Measurements from ENCODE around the gene HEXIM1. TPM values are rescaled to one million over a fixed set of nuclear protein-coding genes. Genes with fewer than 3 reads are reported as not detected.
A peak's percentile ranks its signal among the peaks of the same experiment; 100 is the strongest.

The HEXIM1 gene, protein sequence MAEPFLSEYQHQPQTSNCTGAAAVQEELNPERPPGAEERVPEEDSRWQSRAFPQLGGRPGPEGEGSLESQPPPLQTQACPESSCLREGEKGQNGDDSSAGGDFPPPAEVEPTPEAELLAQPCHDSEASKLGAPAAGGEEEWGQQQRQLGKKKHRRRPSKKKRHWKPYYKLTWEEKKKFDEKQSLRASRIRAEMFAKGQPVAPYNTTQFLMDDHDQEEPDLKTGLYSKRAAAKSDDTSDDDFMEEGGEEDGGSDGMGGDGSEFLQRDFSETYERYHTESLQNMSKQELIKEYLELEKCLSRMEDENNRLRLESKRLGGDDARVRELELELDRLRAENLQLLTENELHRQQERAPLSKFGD
- total RNA-seq = 47.3 and 48.0 TPM in 2 replicates

DNA sequence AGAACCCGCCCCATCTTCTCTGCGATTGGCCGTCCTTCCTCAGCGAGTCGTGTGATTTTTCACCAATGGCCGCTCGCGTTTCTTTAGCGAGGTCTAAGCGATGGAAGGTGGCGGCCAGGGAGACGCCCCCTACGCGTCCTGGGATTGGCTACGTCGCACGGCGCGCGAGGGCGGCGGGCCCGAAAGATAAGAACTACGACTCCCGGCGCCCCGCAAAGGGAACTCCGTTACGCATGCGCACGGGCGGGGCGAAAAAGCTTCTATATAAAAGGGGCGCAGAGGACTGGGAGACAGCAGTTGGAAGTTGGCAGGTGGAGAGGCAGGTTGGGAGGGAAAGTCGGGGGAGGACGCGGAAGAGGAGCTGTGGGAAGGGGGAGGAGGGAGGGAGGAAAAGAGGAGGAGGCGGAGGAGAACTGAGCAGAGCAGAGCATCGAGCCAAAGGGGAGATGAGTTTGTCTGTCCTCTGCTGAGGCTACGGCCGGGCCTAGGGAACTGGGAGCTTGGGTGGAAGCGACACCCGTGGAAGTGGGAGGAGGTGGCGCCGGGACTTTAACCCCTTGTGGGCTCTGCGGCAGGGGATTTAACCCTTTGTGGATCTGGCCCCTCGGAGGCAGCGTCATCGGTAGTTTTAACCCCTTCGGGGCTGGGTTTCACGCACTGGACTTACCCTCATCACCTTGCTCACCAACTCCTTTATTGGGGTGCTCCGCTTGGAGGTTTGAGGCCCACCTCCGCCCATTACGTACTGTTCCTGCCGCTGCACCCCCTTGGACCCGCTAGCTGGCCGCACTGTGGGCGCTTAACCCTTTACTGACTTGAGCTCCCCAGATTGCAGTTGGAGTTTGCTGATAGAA lies at the start of gene HEXIM1:
TSS of gene HEXIM1 (plus strand) at position 293 of the 854 bp plus-strand sequence. CDS start 716 bp downstream, outside the sequence.
- Mint-ChIP-seq H3K27me3 (peaks cover 3% of the 10 kb centered on the region), H3K27ac (peak within 1 kb of the TSS; percentile 99), H3K36me3 (ENCODE audit: low read depth) (peaks cover 27% of the 10 kb centered on the region), H3K4me3 (peak within 1 kb of the TSS; percentile 98), H3K4me1 (peaks cover 44% of the 10 kb centered on the region), H3K9me3 (no peaks in the 10 kb centered on the region)
- intact Hi-C loops (cut with micrococcal nuclease) = loop anchor here (1.0 to 5.0 kb wide), 7 partner anchors 13 to 168 kb away; partner anchors contain the start of genes ACBD4, FMNL1, HEXIM2 and MAP3K14
- DNase-seq = peak; percentile 100

DNA sequence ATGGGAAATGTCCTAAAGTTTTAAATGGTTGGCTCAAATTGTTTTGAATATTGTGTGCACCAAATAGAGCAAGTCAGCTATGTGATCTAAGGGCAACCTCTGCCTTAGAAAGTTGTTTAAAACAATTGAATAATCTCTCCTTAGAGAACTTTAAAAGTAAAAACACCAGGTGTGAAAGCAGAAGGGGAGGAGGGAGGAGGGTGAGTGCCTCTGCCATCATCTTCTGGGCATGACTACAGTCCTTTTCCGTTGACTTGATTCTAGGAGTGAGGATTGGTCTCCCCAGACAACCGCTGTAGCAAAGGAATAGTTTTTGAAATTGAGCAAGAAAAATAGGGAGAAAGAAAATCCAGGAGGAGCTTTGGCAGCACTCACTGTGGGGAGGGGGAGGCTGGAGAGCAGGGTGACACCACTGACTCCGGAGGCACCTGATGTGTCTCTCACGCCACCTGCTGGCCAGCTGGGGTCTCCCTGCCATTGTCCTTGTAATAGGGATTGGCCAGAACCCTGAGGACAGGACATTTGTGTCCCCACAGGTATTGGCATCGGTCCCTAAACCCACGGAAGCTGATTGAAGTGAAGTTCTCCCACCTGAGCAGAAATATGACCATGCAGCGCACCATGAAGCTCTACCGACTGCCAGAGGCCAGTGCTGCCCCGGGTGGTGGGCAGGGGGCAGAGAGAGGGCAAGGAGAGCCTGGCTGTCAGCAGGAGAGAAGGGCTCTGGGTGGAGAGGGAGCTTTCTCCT lies 49.2 kb upstream of the HEXIM1 start:
- peaks cover 58% of the 10 kb centered on the region for H3K36me3 Mint-ChIP-seq (ENCODE audit: low read depth)
- H3K4me1 Mint-ChIP-seq = peaks cover 3% of the 10 kb centered on the region
- no peaks in the 10 kb centered on the region for H3K9me3 Mint-ChIP-seq
- H3K27me3 Mint-ChIP-seq = no peaks in the 10 kb centered on the region
- intact Hi-C loops (cut with micrococcal nuclease) = loop anchor here (2.0 kb wide), 1 partner anchor 178 kb away; no protein-coding TSS in a partner anchor
- no peak overlapping the region for H3K27ac Mint-ChIP-seq
- no peak overlapping the region for H3K4me3 Mint-ChIP-seq
- DNase-seq = peak; percentile 93

DNA sequence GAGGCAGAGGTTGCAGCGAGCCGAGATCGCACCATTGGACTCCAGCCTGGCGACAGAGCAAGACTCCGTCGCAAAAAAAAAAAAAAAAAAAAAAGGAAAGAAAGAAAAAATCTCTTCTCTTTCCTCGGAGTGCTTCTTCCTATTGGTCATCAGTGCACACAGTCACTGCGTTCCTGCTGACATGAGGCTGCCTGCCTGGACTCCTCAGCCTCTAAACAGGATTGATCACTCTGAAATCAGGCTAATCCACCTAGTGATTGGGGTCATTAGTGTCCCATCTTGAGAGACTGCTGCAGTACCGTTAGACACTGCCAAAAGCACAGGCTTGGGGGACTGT lies 46.8 kb upstream of the HEXIM1 start:
- H3K4me1 Mint-ChIP-seq = peaks cover 3% of the 10 kb centered on the region
- DNase-seq = no peak
- no peaks in the 10 kb centered on the region for H3K27me3 Mint-ChIP-seq
- H3K36me3 Mint-ChIP-seq (ENCODE audit: low read depth) = peaks cover 62% of the 10 kb centered on the region
- H3K4me3 Mint-ChIP-seq = no peak overlapping the region
- intact Hi-C loops (cut with micrococcal nuclease) = no loop called here
- no peaks in the 10 kb centered on the region for H3K9me3 Mint-ChIP-seq
- no peak overlapping the region for H3K27ac Mint-ChIP-seq

DNA sequence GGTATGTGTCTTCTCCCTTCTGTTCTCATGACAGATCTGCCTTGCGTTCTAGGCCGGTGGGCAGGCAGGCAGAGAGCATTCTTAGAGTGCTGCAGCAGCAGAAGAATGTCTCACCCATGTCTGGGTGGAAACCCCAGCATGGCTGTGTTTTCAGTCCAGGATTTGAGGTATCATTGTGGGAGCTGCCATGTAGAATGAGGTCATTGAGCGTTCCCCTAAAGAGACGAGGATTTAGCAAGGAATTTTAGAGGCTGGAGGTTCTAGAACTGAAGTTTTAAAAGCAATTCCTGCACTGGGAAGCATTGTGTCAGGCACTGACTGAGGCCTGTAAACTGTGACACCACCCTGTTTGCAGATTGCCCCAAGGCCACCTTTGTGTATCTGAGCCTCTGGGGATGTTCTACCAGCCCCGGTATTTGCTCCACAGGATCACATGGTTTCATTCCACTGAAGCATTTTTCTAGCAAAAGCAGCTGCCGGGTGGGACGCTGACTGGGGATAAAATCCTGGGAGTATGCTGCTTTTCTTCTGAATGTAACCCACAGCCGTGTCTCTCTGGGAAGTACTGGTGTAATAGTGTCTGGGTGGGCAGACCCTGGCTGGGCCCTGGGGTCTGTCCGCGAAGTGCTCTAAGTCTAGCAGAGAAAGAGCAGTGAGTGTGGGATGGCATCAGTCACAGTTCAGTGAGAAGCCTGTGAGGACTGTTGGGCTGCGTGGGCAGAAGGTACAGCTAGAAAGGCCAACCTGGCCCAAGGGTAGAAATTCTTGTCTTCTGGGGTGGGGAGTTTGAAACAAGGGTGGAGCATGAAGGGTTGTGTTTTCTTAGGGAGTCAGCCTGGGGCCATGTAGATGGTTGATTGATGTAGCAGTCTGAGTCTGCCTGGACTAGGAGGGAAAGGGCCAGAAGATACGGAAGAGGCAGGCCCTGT lies 46.1 kb upstream of the HEXIM1 start:
- H3K4me3 Mint-ChIP-seq = no peak overlapping the region
- H3K36me3 Mint-ChIP-seq (ENCODE audit: low read depth) = peaks cover 61% of the 10 kb centered on the region
- H3K9me3 Mint-ChIP-seq = no peaks in the 10 kb centered on the region
- no peaks in the 10 kb centered on the region for H3K27me3 Mint-ChIP-seq
- peaks cover 3% of the 10 kb centered on the region for H3K4me1 Mint-ChIP-seq
- no peak overlapping the region for H3K27ac Mint-ChIP-seq
- intact Hi-C loops (cut with micrococcal nuclease) = no loop called here
- DNase-seq = no peak

DNA sequence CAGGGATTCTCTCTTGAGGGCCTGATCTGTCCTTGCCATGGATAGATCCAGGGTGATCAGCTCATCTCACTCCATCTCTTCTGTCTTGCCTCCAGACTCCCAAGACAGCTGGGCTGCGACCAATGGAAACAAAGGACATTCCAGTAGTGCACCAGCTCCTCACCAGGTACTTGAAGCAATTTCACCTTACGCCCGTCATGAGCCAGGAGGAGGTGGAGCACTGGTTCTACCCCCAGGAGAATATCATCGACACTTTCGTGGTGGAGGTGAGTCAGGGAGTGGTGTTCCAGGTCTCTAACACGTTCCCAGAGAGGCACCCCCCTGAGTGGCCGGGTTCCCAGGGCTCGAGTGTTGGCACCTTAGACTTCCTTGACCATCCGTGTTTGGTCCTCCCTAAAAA lies 45.4 kb upstream of the HEXIM1 start:
- H3K27ac Mint-ChIP-seq = no peak overlapping the region
- peaks cover 3% of the 10 kb centered on the region for H3K4me1 Mint-ChIP-seq
- DNase-seq = no peak
- no peaks in the 10 kb centered on the region for H3K27me3 Mint-ChIP-seq
- intact Hi-C loops (cut with micrococcal nuclease) = no loop called here
- peaks cover 60% of the 10 kb centered on the region for H3K36me3 Mint-ChIP-seq (ENCODE audit: low read depth)
- no peak overlapping the region for H3K4me3 Mint-ChIP-seq
- H3K9me3 Mint-ChIP-seq = no peaks in the 10 kb centered on the region

DNA sequence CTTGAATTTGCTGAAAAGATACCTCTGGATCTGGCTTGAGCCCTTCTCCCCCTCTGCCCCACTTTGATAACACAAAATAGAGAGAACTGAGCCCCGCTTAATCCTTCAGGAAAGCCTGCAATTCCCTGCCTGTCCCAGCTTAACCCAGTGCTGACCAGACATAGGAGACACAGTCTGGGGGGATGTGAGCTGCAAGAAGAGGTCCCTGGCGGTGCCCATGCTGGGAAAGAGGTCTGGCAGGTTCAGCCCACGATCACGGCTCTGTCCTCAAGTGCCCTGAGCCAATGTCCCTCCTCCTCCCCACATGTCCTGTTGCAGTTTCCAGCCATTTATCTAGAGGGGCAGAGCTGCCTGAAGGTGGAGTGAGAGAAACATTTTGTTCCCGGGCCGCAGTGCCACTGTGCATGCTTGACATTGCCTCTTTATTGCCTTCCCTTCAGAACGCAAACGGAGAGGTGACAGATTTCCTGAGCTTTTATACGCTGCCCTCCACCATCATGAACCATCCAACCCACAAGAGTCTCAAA lies 44.9 kb upstream of the HEXIM1 start:
- peaks cover 60% of the 10 kb centered on the region for H3K36me3 Mint-ChIP-seq (ENCODE audit: low read depth)
- no peaks in the 10 kb centered on the region for H3K27me3 Mint-ChIP-seq
- no peak overlapping the region for H3K4me3 Mint-ChIP-seq
- no peak overlapping the region for H3K27ac Mint-ChIP-seq
- intact Hi-C loops (cut with micrococcal nuclease) = no loop called here
- H3K4me1 Mint-ChIP-seq = peaks cover 3% of the 10 kb centered on the region
- DNase-seq = no peak
- no peaks in the 10 kb centered on the region for H3K9me3 Mint-ChIP-seq

DNA sequence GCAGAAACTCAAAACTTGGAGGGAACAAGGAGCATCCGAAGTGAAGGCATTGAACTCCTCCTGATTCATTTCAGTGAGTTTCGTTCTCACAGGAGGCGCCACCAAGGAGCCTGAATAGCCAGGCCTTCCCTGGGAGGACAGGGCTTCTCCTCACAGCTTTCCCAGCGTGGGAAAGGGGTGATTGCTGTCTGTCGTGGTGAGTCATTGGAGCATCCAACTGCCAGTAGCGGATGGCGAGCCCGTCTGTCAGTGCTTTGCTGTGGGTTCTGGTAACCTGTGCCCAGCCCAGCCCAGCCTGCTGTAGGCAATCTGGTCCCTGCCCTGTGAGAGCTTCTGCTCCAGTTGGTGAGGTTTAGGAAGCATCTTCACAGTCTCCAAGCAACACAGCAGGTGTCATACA lies 44.2 kb upstream of the HEXIM1 start:
- intact Hi-C loops (cut with micrococcal nuclease) = no loop called here
- Mint-ChIP-seq H3K4me3 (no peak overlapping the region), H3K4me1 (peaks cover 1% of the 10 kb centered on the region), H3K27ac (no peak overlapping the region), H3K36me3 (ENCODE audit: low read depth) (peaks cover 55% of the 10 kb centered on the region), H3K9me3 (no peaks in the 10 kb centered on the region), H3K27me3 (no peaks in the 10 kb centered on the region)
- DNase-seq = no peak

DNA sequence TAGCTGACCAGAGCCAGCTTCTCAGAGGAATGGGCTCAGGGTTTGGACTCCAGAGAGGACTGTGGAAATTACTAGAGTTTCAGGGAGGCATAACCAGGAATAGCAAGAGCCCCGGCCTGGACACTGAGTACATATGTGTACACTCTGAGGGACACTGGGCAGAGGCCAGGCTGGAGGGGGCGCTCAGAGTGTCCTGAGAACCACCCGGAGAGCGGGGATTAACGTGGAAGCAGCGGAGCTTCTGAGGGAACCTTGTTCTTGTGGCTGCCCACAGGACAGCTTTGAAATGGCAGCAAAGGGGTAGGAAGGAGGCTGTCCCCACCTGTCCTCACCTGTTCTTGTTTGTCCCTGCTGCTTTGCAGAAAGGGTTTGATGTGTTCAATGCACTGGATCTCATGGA lies 43.8 kb upstream of the HEXIM1 start:
- Mint-ChIP-seq H3K4me1 (no peaks in the 10 kb centered on the region), H3K4me3 (no peak overlapping the region), H3K27ac (no peak overlapping the region), H3K36me3 (ENCODE audit: low read depth) (peaks cover 52% of the 10 kb centered on the region), H3K27me3 (no peaks in the 10 kb centered on the region), H3K9me3 (no peaks in the 10 kb centered on the region)
- no peak for DNase-seq
- intact Hi-C loops (cut with micrococcal nuclease) = no loop called here

DNA sequence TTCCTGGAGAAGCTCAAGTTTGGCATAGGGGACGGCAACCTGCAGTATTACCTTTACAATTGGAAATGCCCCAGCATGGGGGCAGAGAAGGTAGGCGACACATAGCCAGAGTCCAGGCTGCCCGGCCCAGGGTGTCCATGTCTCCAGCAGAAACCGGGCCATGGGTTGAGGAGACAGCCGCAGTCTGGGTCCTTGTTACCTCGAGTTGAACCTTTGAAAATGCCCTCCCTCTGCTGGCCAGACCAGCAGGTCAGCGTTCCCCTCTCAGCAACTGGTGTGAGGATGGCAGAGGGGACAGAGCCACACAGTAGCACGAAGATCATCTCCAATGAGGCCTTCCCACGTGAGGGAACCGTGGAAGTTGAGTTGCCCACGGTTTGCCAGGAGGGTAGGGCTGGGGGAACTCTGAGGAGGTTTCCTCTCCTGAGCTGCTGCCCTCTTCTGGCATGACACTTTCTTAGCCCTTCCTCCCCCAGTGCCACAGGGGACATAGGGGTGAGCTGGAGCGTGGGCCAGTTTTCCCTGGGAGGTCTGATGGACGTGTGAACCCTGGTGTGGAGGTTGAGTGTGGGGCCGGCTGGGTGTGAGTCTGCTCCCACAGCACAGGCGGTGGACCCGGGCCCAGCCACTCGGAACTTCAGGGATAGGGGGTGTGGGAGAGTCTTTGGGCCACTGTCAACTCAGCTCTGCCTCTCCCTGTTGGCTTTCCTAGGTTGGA lies 43.2 kb upstream of the HEXIM1 start:
- Mint-ChIP-seq H3K36me3 (ENCODE audit: low read depth) (peaks cover 48% of the 10 kb centered on the region), H3K9me3 (no peaks in the 10 kb centered on the region), H3K4me1 (no peaks in the 10 kb centered on the region), H3K27ac (no peak overlapping the region), H3K27me3 (no peaks in the 10 kb centered on the region), H3K4me3 (no peak overlapping the region)
- no peak for DNase-seq
- intact Hi-C loops (cut with micrococcal nuclease) = no loop called here

DNA sequence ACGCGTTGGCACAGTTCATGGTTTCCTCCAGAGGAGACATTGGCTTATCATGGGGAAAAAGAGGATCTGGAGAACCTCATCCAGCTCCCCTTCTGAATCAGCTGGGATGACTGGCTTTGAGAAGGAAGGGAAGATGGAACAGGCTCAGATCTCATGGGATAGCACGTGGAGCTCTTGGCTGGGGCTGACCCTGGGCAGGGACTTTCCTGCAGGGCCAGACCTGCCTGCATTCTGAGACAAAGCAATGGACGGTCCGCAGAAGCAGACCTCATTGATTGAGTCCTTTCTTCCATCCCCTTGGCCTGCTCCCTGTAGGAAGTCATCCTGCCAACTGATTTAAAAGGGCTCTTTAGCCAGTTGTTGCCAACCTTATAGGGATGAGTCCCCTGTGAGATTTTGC lies 42.2 kb upstream of the HEXIM1 start:
- no peak overlapping the region for H3K27ac Mint-ChIP-seq
- intact Hi-C loops (cut with micrococcal nuclease) = no loop called here
- H3K36me3 Mint-ChIP-seq (ENCODE audit: low read depth) = peaks cover 48% of the 10 kb centered on the region
- no peak overlapping the region for H3K4me3 Mint-ChIP-seq
- H3K27me3 Mint-ChIP-seq = no peaks in the 10 kb centered on the region
- no peaks in the 10 kb centered on the region for H3K9me3 Mint-ChIP-seq
- no peaks in the 10 kb centered on the region for H3K4me1 Mint-ChIP-seq
- no peak for DNase-seq

DNA sequence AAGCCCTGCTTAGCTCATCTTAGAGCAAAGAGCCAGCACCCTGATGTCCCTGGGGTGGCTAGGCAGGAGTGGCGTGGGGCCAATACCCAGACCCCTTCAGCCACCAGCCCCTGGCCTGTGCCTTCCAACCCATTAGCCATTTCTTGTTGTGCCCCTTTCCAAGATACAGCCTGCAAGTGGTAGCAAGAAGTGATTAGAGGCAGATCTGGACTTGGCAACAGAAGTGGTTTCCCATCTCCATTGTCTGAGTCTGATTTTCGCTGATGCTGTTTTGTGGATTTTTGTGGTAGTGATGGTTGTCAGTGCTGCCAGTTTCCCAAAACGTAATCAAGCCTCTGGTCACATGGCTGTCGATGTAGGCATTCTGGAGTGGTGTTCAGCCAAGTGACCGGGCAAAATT lies 41.7 kb upstream of the HEXIM1 start:
- intact Hi-C loops (cut with micrococcal nuclease) = no loop called here
- Mint-ChIP-seq H3K27ac (no peak overlapping the region), H3K4me3 (no peak overlapping the region), H3K27me3 (no peaks in the 10 kb centered on the region), H3K9me3 (no peaks in the 10 kb centered on the region), H3K4me1 (no peaks in the 10 kb centered on the region), H3K36me3 (ENCODE audit: low read depth) (peaks cover 48% of the 10 kb centered on the region)
- DNase-seq = no peak

DNA sequence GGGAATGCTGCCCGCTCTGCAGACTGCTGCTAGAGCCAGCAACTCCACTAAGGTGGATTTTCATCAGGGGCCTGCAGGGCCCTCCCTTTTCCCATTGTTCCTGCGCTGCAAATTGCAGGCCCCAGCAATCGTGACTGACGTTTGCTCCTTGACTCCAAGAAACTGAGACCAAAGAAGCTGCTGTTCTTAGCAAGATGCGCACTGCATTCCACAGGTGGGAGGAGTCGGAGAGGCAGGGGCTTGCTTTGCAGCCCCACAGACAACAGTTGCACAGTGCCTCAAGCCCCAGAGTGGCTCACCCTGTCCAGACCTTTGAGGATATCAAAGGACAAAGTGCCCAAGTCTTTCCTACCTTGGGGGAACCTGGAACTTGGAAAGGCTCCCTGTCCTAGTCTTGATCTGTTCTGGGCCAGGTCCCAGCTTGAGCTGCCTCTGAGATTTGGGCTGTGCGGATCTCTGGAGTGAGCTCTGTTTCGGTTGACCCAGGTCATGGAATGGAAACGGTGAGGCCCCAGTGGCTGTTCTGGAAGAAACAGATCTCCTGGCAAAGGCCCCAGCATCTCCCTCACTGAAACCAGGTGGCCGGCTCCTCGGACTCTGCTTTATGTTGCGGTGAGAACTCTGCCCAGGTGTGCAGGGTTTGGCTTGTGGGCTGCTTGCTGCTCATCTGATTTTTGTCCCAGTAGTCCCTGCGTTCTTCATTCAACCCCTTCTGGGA lies 40.8 kb upstream of the HEXIM1 start:
- Mint-ChIP-seq H3K4me3 (no peak overlapping the region), H3K36me3 (ENCODE audit: low read depth) (peaks cover 40% of the 10 kb centered on the region), H3K27me3 (no peaks in the 10 kb centered on the region), H3K9me3 (no peaks in the 10 kb centered on the region), H3K4me1 (no peaks in the 10 kb centered on the region), H3K27ac (no peak overlapping the region)
- DNase-seq = no peak
- intact Hi-C loops (cut with micrococcal nuclease) = no loop called here
